Thyroid gland (tissue), 4 donors: ENCODE measurements around the gene SLMAP.

Source experiments
- POLR2A ChIP-seq, 2 donors: fragments of 450-650 bp; IDR thresholded peaks; one replicate each; pipeline ENCODE4 v1.6.1; 2017; ENCODE audit warnings: antibody characterized with exemption in 2 of 2, mild to moderate bottlenecking in 2 of 2, moderate library complexity in 1 of 2
- TF ChIP-seq, protein P1 (sequence below), 6 experiments: fragments of 200-600 bp in 3 of 6; fragments of 450-650 bp in 3 of 6; sonication (generic) in 3 of 6; IDR thresholded peaks; one replicate each; pipeline ENCODE4 v1.5.1; 2016 to 2019; ENCODE audit warnings: antibody characterized with exemption in 6 of 6, mild to moderate bottlenecking in 2 of 6, inconsistent platforms in 1 of 6, moderate library complexity in 1 of 6

DNA sequence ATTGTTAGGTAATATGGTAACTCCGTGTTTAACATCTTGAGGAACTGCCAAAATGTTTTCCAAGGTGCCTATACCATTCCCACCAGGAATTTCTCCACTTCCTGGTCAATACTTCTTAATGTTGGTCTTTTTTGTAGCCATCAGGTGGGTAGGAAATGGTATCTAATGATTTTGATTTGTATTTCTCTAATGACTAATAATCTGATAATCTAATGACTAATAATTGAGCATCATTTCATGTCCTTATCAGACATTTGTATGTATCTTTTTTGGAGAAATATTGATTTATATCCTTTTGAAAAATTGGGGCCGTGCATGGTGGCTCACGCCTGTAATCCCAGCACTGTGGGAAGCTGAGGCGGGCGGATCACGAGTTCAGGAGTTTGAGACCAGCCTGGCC, 38.8 kb downstream of the SLMAP start:
- TF ChIP-seq POLR2A (IDR thresholded peaks at IDR 0.05), result no peak
- TF ChIP-seq, protein P1, sequence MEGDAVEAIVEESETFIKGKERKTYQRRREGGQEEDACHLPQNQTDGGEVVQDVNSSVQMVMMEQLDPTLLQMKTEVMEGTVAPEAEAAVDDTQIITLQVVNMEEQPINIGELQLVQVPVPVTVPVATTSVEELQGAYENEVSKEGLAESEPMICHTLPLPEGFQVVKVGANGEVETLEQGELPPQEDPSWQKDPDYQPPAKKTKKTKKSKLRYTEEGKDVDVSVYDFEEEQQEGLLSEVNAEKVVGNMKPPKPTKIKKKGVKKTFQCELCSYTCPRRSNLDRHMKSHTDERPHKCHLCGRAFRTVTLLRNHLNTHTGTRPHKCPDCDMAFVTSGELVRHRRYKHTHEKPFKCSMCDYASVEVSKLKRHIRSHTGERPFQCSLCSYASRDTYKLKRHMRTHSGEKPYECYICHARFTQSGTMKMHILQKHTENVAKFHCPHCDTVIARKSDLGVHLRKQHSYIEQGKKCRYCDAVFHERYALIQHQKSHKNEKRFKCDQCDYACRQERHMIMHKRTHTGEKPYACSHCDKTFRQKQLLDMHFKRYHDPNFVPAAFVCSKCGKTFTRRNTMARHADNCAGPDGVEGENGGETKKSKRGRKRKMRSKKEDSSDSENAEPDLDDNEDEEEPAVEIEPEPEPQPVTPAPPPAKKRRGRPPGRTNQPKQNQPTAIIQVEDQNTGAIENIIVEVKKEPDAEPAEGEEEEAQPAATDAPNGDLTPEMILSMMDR (IDR thresholded peaks at IDR 0.05), result no peak
